ENCODE measurements around the gene SH2D2A. TPM values are rescaled to one million over a fixed set of nuclear protein-coding genes. Genes with fewer than 3 reads are reported as not detected.
A peak's percentile ranks its signal among the peaks of the same experiment; 100 is the strongest.
"Not testable (repeated sequence)": the region's sequence is repeated elsewhere in the genome, so short reads cannot be mapped to it uniquely, and the experiment has no call there.

SH2D2A gene
- polyA plus RNA-seq, 1 experiment, result 0.09 TPM

DNA sequence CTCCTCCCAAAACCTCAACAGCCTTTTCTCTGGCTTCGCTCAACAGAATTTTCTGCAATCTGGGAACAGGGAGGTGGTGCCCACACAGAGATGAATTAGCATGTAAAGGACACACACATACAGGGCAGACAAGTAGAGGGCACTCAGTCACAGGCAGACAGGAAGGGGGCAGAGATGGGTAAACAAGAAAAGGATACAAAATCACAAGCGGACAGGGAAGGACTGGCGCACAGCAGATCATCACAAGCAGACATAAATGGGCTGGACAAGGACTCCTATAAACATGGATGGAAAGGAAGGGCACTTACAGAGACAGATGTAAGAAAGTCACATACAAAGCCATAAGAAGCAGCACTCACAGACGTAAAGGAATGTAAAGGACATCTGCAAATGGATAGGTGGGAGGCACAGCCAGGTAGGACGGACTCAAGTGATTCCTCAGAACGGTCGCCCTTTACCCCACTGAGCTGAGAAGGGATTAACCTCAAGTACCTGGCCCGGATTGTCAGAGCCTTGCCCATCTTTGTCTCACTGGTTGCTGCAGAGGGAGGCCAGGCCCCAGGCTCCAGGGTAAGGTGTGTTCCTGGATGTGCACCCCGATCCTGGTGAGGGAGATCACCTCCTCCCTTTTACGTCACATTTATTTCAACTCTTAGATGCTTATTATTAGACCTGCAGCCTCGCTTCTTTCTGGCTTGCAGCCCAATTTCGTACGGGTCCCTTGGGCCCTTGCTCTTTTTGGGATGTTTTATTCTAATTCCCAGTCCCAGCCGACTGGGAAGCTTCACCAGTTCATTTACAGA lies 50.1 kb downstream of the SH2D2A start:
- Histone ChIP-seq H3K27ac (ENCODE audit: low read depth, low read length) (peak overlapping the region; percentile 47), H3K27me3 (ENCODE audit: control insufficient read depth, insufficient read depth, low read length) (no peaks in the 10 kb centered on the region), H3K4me3 (ENCODE audit: low read depth, low read length) (peak overlapping the region; percentile 95), H3K9me3 (ENCODE audit: control insufficient read depth, insufficient read depth, low read length) (peaks cover 6% of the 10 kb centered on the region; the same call in 1 of the 2 replicates)
- POLR2A ChIA-PET, result interaction anchor here (1.0 to 2.5 kb wide), 7 partner anchors 14 to 38 kb away, joined by 3 to 24 read pairs (median 5); partner anchors contain the start of genes HDGF, ISG20L2, METTL25B and MRPL24
- CTCF ChIA-PET, result interaction anchor here (1.6 kb wide), 1 partner anchor 93 kb away, joined by 5 read pairs; no protein-coding TSS in a partner anchor
- TF ChIP-seq CTCF (IDR thresholded peaks at IDR 0.05; ENCODE audit: low read depth, low read length), result no peak
- DNase-seq (ENCODE audit: low read depth, low spot score), result no peak

DNA sequence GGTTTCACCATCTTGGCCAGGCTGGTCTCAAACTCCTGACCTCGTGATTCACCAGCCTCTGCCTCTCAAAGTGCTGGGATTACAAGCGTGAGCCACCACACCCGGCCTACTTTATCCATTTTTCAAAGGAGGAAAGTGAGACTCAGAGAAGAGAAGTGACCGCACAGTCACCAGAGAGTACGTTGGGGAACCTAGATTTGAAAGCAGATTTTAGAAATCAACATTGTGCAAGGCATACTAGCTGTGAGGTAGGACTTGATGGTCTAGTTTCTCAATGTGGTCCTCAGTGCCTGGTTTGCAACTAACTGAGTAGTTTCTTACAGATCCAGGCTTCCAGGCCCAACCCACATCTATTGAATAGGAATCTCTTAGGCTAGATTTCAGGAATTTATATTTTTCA lies 51.0 kb downstream of the SH2D2A start:
- ChIA-PET CTCF (no interaction called here), POLR2A (interaction anchor here (2.5 kb wide), 1 partner anchor 14 kb away, joined by 24 read pairs; the partner anchor contains the start of gene HDGF)
- Histone ChIP-seq H3K27ac (ENCODE audit: low read depth, low read length) (no peak overlapping the region), H3K9me3 (ENCODE audit: control insufficient read depth, insufficient read depth, low read length) (peaks cover 6% of the 10 kb centered on the region; the same call in 1 of the 2 replicates), H3K27me3 (ENCODE audit: control insufficient read depth, insufficient read depth, low read length) (no peaks in the 10 kb centered on the region), H3K4me3 (ENCODE audit: low read depth, low read length) (no peak overlapping the region; the same call in 1 of the 2 replicates)
- TF ChIP-seq CTCF (IDR thresholded peaks at IDR 0.05; ENCODE audit: low read depth, low read length), result no peak
- DNase-seq (ENCODE audit: low read depth, low spot score), result no peak

- CTCF ChIA-PET; DNase-seq (ENCODE audit: low read depth, low spot score); H3K4me3 ChIP-seq (ENCODE audit: low read depth, low read length); H3K27me3 ChIP-seq (ENCODE audit: control insufficient read depth, insufficient read depth, low read length); H3K9me3 ChIP-seq (ENCODE audit: control insufficient read depth, insufficient read depth, low read length); POLR2A ChIA-PET; H3K27ac ChIP-seq (ENCODE audit: low read depth, low read length): not testable (repeated sequence)
Observed at GRCh38 chr1:156765136-156765535, 51.5 kb downstream of the SH2D2A start.

GRCh38 chr1:156760796-156761104 lies 55.9 kb downstream of the SH2D2A start:
- POLR2A ChIA-PET, result no interaction called here

GRCh38 chr1:156760092-156760795 lies 56.4 kb downstream of the SH2D2A start:
- ChIA-PET POLR2A (no interaction called here), CTCF (interaction anchor here (0.7 to 0.8 kb wide), 2 partner anchors 12 to 71 kb away, joined by 3 read pairs; no protein-coding TSS in a partner anchor)
- Histone ChIP-seq H3K9me3 (ENCODE audit: control insufficient read depth, insufficient read depth, low read length) (no peaks in the 10 kb centered on the region), H3K27ac (ENCODE audit: low read depth, low read length) (no peak overlapping the region), H3K27me3 (ENCODE audit: control insufficient read depth, insufficient read depth, low read length) (no peaks in the 10 kb centered on the region), H3K4me3 (ENCODE audit: low read depth, low read length) (no peak overlapping the region)
- TF ChIP-seq CTCF (IDR thresholded peaks at IDR 0.05; ENCODE audit: low read depth, low read length), result no peak
- no peak for DNase-seq (ENCODE audit: low read depth, low spot score)

More at GRCh38 chr1:156760796-156761104, 55.9 kb downstream of the SH2D2A start:
- Histone ChIP-seq H3K27me3 (ENCODE audit: control insufficient read depth, insufficient read depth, low read length) (no peaks in the 10 kb centered on the region), H3K27ac (ENCODE audit: low read depth, low read length) (no peak overlapping the region), H3K4me3 (ENCODE audit: low read depth, low read length) (no peak overlapping the region), H3K9me3 (ENCODE audit: control insufficient read depth, insufficient read depth, low read length) (no peaks in the 10 kb centered on the region)
- no peak for DNase-seq (ENCODE audit: low read depth, low spot score)
- no peak for TF ChIP-seq CTCF (IDR thresholded peaks at IDR 0.05; ENCODE audit: low read depth, low read length)
- CTCF ChIA-PET, result interaction anchor here (0.7 to 0.8 kb wide), 2 partner anchors 13 to 71 kb away, joined by 3 read pairs; no protein-coding TSS in a partner anchor

- not testable (repeated sequence) for H3K4me3 ChIP-seq (ENCODE audit: low read depth, low read length); H3K27me3 ChIP-seq (ENCODE audit: control insufficient read depth, insufficient read depth, low read length)
- CTCF ChIA-PET, result interaction anchor here (1.0 to 1.5 kb wide), 2 partner anchors 14 to 32 kb away, joined by 3 read pairs; no protein-coding TSS in a partner anchor
Observed at GRCh38 chr1:156757572-156758253, 58.9 kb downstream of the SH2D2A start.

More at GRCh38 chr1:156757572-156758253, 58.9 kb downstream of the SH2D2A start:
- H3K9me3 ChIP-seq (ENCODE audit: control insufficient read depth, insufficient read depth, low read length); H3K27ac ChIP-seq (ENCODE audit: low read depth, low read length); POLR2A ChIA-PET; DNase-seq (ENCODE audit: low read depth, low spot score): not testable (repeated sequence)

Data from AG04450 (cell line).